Measurements from ENCODE around the gene HEATR5A. TPM values are rescaled to one million over a fixed set of nuclear protein-coding genes. Genes with fewer than 3 reads are reported as not detected.

HEATR5A gene
- polyA plus RNA-seq, 1 donor (not counting 4 experiments of a cell fraction or from before 2014, with no cell fraction given), result 16.7 TPM

- dilution Hi-C loops (cut with MboI; ENCODE audit: extremely low pct_ligation_motif_present, low sequenced_read_pairs), result no loop called here
- H3K36me3 ChIP-seq (ENCODE audit: control insufficient read depth in 2 of 2, extremely low read depth in 1 of 2, insufficient read depth in 2 of 2, low read length in 2 of 2), result no peaks in the 10 kb centered on the region
- no peak for DNase-seq (ENCODE audit: low read depth, low spot score)
- H3K79me2 ChIP-seq (ENCODE audit: control insufficient read depth, insufficient read depth, low read length), result no peaks in the 10 kb centered on the region
- no peak overlapping the region for H3K4me3 ChIP-seq (ENCODE audit: control insufficient read depth in 2 of 3, extremely low read depth in 1 of 3, insufficient read depth in 2 of 3, low read depth in 1 of 3, low read length in 3 of 3)
- no peak for FAIRE-seq
- peaks cover 6% of the 10 kb centered on the region for H3K4me1 ChIP-seq (ENCODE audit: control insufficient read depth, extremely low read depth, insufficient read depth, low read length)
- H4K20me1 ChIP-seq (ENCODE audit: control insufficient read depth, extremely low read depth, insufficient read depth, low read length), result no peaks in the 10 kb centered on the region
- H3K9me1 ChIP-seq (ENCODE audit: control insufficient read depth, extremely low read depth, insufficient read depth, low read length), result no peaks in the 10 kb centered on the region
- no peaks in the 10 kb centered on the region for H3K27me3 ChIP-seq (ENCODE audit: control insufficient read depth, extremely low read depth, insufficient read depth, low read length)
- no peak overlapping the region for H3K4me2 ChIP-seq (ENCODE audit: control insufficient read depth, extremely low read depth, insufficient read depth, low read depth, low read length)
- H3K27ac ChIP-seq (ENCODE audit: control insufficient read depth, insufficient read depth, low read length), result no peak overlapping the region
- no peak overlapping the region for H2AFZ ChIP-seq (ENCODE audit: control insufficient read depth, low read length)
- no peaks in the 10 kb centered on the region for H3K9me3 ChIP-seq (ENCODE audit: control insufficient read depth, low read depth, low read length)
- TF ChIP-seq EZH2 (IDR thresholded peaks at IDR 0.05; ENCODE audit: low read length) (no peak), CTCF (optimal IDR thresholded peaks at IDR 0.05 in 1 of 3, IDR thresholded peaks at IDR 0.05 in 1 of 3, conservative IDR thresholded peaks at IDR 0.05 in 1 of 3; ENCODE audit: extremely low read depth in 1 of 3, insufficient read depth in 2 of 3, low read length in 3 of 3) (no peak)
- H3K9ac ChIP-seq (ENCODE audit: control insufficient read depth, extremely low read depth, insufficient read depth, low read length), result no peak overlapping the region
Measured at GRCh38 chr14:31253746-31254471, 166.4 kb downstream of the HEATR5A start.

GRCh38 chr14:31252865-31253264 is 167.5 kb downstream of the HEATR5A start:
- Histone ChIP-seq H3K27me3 (ENCODE audit: control insufficient read depth, extremely low read depth, insufficient read depth, low read length) (no peaks in the 10 kb centered on the region), H3K9ac (ENCODE audit: control insufficient read depth, extremely low read depth, insufficient read depth, low read length) (no peak overlapping the region), H3K4me2 (ENCODE audit: control insufficient read depth, extremely low read depth, insufficient read depth, low read depth, low read length) (no peak overlapping the region), H3K4me1 (ENCODE audit: control insufficient read depth, extremely low read depth, insufficient read depth, low read length) (peaks cover 6% of the 10 kb centered on the region), H4K20me1 (ENCODE audit: control insufficient read depth, extremely low read depth, insufficient read depth, low read length) (no peaks in the 10 kb centered on the region), H3K27ac (ENCODE audit: control insufficient read depth, insufficient read depth, low read length) (no peak overlapping the region), H3K4me3 (ENCODE audit: control insufficient read depth in 2 of 3, extremely low read depth in 1 of 3, insufficient read depth in 2 of 3, low read depth in 1 of 3, low read length in 3 of 3) (no peak overlapping the region), H2AFZ (ENCODE audit: control insufficient read depth, low read length) (no peak overlapping the region), H3K9me3 (ENCODE audit: control insufficient read depth, low read depth, low read length) (no peaks in the 10 kb centered on the region), H3K79me2 (ENCODE audit: control insufficient read depth, insufficient read depth, low read length) (no peaks in the 10 kb centered on the region), H3K36me3 (ENCODE audit: control insufficient read depth in 2 of 2, extremely low read depth in 1 of 2, insufficient read depth in 2 of 2, low read length in 2 of 2) (no peaks in the 10 kb centered on the region), H3K9me1 (ENCODE audit: control insufficient read depth, extremely low read depth, insufficient read depth, low read length) (no peaks in the 10 kb centered on the region)
- dilution Hi-C loops (cut with MboI; ENCODE audit: extremely low pct_ligation_motif_present, low sequenced_read_pairs), result no loop called here
- TF ChIP-seq CTCF (optimal IDR thresholded peaks at IDR 0.05 in 1 of 3, IDR thresholded peaks at IDR 0.05 in 1 of 3, conservative IDR thresholded peaks at IDR 0.05 in 1 of 3; ENCODE audit: extremely low read depth in 1 of 3, insufficient read depth in 2 of 3, low read length in 3 of 3), result no peak
- TF ChIP-seq EZH2 (IDR thresholded peaks at IDR 0.05; ENCODE audit: low read length), result no peak
- no peak for FAIRE-seq
- no peak for DNase-seq (ENCODE audit: low read depth, low spot score)

Data from keratinocyte (primary cell).